NCI-H2081 treated with DMSO at 0.1 percent for 48 hours (cell line): ENCODE results near the gene WDR1.

Source experiments
- DNase-seq: peaks from one replicate; lab custom pipeline; 2025; lab: John Stamatoyannopoulos, UW

Gene WDR1

GRCh38 chr4:10066670-10067651, 49.6 kb downstream of the WDR1 start:
- DNase-seq = no peak

GRCh38 chr4:10066206-10066605, 50.4 kb downstream of the WDR1 start:
- no peak for DNase-seq

- DNase-seq = no peak
These were observed 52.9 kb downstream of the WDR1 start for GRCh38 chr4:10063544-10064300.

GRCh38 chr4:10061650-10062415, 54.8 kb downstream of the WDR1 start:
- no peak for DNase-seq

GRCh38 chr4:10058371-10058770, 58.2 kb downstream of the WDR1 start:
- DNase-seq = no peak

- DNase-seq = no peak
These were observed 59.6 kb downstream of the WDR1 start for GRCh38 chr4:10057023-10057395.

- DNase-seq = no peak
These were observed 60.1 kb downstream of the WDR1 start for GRCh38 chr4:10056334-10057022.

- no peak for DNase-seq
These were observed 60.7 kb downstream of the WDR1 start for GRCh38 chr4:10055871-10056270.

GRCh38 chr4:10054571-10055041, 62.0 kb downstream of the WDR1 start:
- no peak for DNase-seq

- no peak for DNase-seq
These were observed 62.8 kb downstream of the WDR1 start for GRCh38 chr4:10053635-10054453.

GRCh38 chr4:10051517-10052135, 65.0 kb downstream of the WDR1 start:
- no peak for DNase-seq

GRCh38 chr4:10050721-10051120, 65.9 kb downstream of the WDR1 start:
- DNase-seq = no peak

GRCh38 chr4:10050261-10050661, 66.3 kb downstream of the WDR1 start:
- DNase-seq = no peak

- DNase-seq = no peak
These were observed 67.5 kb downstream of the WDR1 start for GRCh38 chr4:10048941-10049697.

GRCh38 chr4:10047967-10048366, 68.6 kb downstream of the WDR1 start:
- DNase-seq = no peak

- DNase-seq = no peak
These were observed 70.1 kb downstream of the WDR1 start for GRCh38 chr4:10046471-10046870.

GRCh38 chr4:10045481-10045880, 71.1 kb downstream of the WDR1 start:
- no peak for DNase-seq

GRCh38 chr4:10041036-10041435, 75.6 kb downstream of the WDR1 start:
- DNase-seq = no peak
